Measurements from ENCODE around the gene POLD4.
A peak's percentile ranks its signal among the peaks of the same experiment; 100 is the strongest.

POLD4 gene

GRCh38 chr11:67387518-67387917, 34.2 kb upstream of the POLD4 start:
- no peak for DNase-seq (ENCODE audit: low read depth)

DNA sequence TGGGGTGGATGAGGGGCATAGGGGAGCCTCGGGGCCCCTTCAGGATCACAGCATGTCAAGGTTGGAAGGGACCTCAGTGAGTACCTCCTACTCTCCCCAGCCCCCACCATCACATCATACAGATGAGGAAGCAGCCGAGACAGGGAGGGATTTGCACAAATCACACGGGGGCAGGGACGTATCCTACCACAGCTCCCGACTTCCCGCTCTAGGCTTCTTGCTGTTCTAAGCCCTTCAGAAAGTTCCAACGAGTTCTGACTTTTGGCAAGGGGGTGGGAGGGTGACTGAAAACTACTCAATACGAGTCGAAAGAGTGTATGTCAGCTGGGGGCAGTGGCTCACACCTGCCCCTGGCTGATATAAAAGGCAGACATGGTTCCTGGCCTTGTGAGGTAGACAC, 33.7 kb upstream of the POLD4 start:
- DNase-seq (ENCODE audit: low read depth): no peak

DNA sequence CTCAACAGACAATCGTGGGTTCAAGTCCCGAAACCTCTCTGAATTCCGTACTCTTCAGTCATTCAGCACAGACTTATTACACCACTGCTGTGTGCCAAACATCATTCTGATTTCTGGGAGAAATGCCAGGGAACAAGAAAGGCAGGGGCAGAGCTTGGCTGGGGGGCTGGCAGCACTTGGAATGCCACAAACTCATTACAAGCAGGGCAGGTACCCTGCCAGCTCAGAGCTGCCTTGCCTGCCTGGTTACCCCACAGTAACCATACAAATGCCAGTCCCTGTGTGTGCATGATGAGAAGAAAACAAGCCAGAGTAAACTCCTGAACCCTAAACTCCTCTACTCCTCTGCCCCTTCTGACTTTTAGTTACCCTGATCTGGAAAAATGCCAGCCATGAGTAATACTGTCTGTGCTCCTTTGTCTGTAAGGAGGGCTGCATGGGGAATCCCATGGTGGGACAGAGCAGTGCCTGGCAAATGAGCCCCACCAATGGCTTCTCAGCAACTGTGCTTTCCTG, 31.6 kb upstream of the POLD4 start:
- peak; percentile 53 for DNase-seq (ENCODE audit: low read depth)

- DNase-seq (ENCODE audit: low read depth): peak; percentile 65
These were observed 29.2 kb upstream of the POLD4 start for GRCh38 chr11:67382276-67383136.

DNA sequence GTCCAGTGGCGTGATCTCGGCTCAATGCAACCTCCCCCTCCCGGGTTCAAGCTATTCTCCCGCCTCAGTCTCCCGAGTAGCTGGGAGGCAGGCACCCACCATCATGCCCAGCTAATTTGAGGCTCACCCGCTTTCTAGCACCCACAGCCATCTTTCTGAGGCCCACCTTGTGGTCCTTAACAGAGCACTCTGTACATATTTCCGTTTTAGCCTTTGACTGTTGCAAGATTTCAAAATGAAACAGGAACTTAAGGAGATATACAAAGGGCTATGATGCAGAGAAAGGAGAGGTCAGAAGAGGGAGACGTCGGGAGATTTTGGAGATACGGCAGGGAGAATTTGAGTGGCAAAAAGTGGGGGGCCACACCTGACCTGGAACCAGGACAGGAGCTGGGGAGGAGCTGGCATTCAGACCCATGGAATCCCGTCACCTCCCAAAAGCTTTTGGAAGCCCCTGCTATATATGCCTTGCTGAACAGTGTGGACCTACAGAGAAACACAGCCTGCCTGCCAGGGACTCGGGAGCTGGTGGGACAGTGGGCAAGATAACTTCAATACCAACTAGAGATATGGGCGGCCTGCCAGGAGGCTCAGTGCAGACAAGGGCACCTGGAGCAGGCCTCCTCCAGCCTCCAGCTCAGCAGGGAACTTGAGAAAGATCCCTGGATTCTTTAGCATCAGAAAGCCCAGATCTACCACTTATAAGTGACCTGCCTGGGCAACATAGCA, 28.1 kb upstream of the POLD4 start:
- DNase-seq (ENCODE audit: low read depth): no peak

DNA sequence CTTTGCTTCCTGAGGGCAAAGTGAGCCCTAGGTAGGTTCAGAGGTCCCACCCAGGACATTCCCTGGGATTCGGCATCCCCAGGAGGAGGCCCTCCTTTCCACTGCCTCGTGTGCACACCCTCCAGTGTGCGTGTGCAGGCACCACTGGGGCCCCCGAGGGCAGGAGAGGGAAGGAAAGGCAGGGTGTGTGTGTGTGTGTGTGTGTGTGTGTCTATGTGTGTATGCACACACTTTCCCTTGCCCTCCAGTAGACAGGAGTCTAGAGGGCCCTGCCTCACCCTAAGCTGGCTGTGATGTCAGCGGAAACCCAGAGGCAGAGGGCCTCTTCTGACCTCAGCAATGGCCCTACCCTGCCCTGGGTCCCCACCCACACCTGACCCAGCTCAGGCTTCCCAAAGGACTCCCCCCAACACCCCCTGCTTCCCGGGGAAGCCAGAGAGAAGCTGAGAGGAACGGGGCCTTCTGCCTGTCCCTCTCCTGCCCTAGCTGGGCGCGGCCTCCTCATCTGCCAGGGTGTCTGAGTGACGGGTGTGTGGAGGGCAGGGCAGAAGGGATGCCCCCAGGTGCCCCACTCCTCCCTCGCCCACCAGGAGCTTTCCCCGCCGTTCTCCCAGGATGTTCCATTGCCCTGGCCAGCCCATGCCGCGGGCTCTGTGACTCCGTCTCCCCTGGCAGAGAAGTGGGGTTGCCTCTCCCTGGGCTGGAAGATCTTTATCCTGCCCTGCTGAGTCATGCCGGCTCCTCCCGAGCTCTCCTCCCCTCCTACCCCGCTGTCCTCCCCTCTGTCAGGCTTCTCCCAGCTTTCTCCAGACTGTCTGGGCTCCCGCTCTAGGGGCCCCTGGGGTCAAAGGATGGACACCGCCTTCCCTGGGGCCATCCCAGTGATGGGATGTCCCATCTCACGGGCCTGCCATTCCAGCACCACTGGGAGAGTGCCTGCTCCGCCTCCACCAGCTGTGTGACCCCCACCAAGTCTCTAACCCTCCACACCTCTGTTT, 26.0 kb upstream of the POLD4 start:
- peak; percentile 62 for DNase-seq (ENCODE audit: low read depth)

DNA sequence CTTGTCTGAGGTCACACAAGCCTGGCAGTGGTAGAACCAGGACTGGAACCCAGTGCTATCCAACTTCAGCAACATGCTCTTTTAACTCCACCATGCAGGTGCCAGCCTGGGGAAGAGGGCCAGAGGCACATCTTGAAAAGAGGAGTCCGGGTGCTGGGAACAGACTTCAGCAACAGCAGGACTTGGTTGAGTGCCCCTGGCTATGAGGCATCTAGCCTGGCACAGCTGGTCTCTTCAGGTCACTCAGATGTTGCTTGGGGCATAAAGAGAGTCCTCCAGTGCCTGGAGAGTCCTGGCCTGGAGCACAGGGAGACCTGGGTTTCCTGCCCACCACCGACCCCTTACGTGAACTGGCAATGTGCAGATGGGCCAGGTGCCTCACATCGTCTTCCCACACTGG, 25.2 kb upstream of the POLD4 start:
- no peak for DNase-seq (ENCODE audit: low read depth)

DNA sequence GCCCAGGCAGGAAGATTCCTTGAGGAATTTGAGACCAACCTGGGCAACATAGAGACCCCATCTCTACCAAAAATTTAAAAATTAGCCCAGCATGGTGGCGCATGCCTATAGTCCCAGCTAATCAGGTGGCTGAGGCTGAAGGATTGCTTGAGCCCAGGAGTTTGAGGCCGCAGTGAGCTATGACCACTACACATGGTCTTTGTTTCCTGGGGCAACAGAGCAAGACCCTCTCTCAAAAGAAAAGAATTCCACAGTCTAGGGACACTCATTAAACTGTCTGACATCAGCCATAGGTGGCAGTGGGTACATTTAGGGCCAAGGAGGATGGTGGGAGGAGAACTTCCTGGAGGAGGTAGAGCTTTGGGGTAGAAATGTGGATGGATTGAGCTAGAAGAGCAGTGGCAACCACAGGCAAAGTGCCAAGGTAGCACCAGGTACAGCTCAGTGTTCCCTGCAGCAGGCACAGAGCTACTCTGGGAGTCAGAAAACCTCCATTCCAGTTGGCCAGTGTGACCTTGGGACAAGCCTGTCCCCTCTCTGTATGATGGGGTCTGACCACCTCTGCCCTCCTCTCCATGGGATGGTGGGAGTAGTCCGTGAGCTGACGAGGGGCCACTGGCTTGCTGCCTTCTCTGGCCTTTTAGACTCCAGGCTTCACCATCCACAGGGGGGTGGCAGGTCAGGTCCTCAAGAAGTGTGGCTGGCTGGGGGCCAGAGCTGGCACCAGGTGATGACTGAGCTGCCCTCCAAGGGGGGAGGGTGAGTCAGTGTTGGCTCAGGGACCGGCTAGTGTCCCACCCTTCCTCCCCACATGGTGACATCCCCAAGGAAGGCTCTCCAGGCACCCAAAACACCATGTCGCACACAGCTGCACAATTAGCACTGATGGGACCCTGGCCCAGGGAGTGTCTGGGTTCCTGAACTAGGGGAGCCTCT, 23.8 kb upstream of the POLD4 start:
- no peak for DNase-seq (ENCODE audit: low read depth)

GRCh38 chr11:67376063-67376820, 22.9 kb upstream of the POLD4 start:
- DNase-seq (ENCODE audit: low read depth): no peak

DNA sequence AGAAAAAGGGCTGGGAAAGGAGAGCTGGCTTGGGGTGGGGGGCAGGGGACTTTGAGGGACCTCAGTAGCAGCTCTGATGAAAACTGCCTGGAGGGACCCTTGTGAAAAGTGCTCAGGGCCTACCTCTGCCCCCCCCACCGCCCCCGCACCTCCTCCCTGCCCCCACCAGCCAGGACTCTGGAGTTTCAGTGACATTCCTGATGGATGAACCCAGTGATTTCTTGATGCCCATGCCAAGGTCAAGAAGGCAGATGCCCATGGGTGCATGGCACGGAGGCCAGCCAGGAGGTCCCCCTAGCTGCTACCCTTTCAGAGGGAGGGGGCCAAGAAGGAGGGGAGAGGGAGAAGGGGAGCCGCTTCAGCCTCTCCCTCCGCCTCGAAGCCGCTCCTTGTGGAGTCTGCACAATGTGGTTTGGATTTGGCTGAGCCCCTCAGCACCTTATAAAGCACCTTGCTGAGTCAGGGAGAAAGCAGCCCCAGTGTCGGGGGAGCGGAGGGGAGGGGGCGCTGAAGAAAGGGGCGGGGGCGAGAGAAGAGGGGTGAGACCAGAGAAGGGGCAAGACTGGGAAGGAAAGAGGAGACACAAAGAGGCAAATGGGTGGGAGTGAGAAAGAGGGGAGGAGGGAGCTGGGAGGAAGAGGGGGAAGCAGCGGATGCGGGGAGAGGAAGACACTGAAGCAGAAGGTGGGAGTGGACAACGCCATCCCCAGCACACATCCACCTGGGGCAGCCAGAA, 22.1 kb upstream of the POLD4 start:
- no peak for DNase-seq (ENCODE audit: low read depth)

DNA sequence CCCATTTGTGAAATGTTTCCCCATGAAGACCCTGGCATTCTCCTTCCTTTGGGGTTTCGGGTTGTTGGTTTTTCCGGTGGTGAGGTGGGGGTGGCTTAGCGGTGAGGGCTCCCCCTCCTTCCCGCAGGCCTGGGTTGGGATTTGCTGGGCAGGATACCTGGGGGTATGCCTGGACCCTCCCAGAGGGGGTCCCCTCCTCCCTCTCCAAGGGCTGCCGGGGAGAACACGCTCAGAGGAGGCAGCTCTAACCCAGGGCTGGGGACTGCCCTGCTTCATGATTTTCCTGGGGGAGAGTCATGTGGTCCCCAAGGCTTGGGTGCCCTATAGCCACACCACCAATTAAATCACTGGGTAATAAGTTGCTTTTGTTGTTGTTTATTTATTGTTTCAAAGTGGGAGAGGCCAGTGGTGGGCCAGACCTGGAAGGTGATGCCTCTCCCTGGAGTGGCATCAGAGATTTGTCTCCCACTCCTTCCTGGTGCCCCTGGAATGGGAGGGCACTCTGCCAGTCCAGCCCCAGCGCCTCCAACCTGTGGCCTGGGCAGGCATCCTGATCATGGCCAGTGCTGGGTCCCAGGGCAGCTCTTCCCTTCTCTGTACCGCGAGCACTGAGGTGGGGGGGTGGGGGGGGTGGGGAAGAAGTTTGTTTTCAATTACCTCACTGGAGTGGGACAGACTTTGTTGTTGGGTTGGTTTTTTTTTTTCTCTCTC, 21.4 kb upstream of the POLD4 start:
- DNase-seq (ENCODE audit: low read depth): no peak

DNA sequence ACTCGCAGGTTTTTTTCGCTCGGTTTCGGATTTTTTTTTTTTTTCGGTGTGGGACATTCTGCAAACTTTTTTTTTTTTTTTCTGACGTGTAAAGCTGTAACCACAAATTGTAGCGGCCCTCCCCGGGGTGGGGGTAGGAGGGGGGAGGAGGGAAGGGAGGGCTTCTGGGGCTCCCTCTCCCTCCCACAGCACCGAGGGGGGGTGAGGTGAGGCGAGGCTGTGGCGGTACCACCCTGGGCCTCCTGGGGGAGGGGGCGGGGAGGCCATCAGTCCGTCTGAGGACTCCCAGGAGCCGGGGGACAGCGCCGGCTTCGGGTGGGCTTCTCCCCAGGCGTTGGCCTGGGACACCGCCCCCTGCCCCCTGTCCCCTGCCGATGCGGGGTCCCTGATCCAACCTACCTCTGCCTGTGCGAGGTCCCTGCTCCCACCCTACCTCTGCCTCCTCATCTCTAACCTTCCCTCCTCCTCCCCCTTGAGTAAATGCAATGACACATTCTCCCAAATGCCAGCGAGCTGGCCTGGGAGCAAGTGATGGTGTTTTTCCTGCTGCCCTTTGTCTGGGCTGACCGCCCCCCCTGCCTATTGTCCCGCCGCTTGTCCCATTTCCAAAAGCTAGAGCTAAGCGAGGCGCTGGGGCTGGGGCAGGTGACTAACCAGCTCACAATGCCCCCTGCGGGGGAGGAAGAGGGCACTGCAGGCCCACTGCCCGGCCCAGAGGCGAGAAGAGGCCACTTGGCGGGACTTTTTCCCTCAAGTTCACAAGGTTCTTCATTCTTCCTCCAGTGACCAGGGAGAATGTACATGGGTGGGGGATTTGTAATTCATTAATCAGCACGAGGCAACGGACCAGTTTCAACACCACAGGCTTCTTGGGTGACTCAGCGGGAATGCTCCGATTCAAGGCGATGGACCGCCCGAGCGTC, 20.6 kb upstream of the POLD4 start:
- DNase-seq (ENCODE audit: low read depth): peak; percentile 97

DNA sequence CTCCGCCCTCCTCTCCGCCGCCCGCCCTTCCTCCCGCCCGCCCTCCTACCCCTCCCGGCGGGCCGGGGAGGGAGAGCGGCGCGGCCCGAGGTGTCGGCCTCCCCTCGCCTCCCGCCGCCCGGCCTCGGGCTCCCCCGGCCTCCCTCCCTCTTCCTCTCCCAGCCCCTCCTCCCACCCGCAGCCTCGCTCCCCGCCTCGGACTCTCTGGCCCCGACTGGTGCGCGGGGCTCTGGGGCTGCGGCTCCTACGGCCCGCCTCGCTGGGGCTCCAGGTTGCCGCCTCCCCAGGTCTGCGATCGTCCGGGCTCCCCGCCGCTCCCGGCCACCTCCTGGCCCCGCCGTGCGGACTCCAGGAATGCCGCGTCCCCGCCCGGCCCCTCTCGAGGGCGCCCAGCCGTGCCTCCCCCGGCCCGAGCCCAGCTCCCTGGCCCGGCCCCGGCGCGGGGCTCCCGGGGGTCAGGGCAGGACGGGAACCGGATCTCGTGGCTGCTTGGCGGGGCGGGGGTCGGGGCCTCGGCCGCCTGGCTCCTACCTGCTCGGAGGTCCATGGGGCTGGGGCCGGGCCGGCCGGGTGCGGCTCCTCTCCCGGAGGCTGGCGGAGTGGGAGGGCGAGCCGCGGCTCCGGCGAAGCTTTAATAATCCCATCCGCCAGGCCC, 19.8 kb upstream of the POLD4 start, which contains the start of gene CLCF1:
Gene CLCF1 (minus strand): TSS at position 606 of the 655 bp plus-strand sequence. CDS start 59 bp downstream, at position 547.
- peak; percentile 67 for DNase-seq (ENCODE audit: low read depth)

GRCh38 chr11:67372321-67372992, 19.1 kb upstream of the POLD4 start:
- DNase-seq (ENCODE audit: low read depth): no peak

DNA sequence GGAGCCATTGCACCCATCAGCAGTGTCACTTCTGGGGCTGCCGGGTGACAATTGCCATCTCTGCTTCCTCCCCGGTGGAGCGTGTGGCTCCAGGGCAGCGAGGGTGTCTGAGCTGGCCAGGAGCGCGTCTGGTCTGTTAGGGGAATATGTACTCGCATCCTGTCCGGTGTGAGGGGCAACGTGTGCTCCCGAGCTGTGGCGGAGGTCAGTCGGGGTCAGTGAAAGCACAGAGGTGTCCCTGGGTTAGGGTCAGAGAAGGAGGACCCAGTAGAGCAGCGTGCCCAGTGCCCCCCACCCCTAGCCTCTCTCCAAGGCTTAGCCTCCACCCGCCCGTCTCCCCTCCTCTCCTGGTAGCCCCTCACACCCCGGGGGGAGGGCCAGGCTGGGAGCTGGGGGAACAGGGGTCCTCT, 18.6 kb upstream of the POLD4 start:
- no peak for DNase-seq (ENCODE audit: low read depth)

DNA sequence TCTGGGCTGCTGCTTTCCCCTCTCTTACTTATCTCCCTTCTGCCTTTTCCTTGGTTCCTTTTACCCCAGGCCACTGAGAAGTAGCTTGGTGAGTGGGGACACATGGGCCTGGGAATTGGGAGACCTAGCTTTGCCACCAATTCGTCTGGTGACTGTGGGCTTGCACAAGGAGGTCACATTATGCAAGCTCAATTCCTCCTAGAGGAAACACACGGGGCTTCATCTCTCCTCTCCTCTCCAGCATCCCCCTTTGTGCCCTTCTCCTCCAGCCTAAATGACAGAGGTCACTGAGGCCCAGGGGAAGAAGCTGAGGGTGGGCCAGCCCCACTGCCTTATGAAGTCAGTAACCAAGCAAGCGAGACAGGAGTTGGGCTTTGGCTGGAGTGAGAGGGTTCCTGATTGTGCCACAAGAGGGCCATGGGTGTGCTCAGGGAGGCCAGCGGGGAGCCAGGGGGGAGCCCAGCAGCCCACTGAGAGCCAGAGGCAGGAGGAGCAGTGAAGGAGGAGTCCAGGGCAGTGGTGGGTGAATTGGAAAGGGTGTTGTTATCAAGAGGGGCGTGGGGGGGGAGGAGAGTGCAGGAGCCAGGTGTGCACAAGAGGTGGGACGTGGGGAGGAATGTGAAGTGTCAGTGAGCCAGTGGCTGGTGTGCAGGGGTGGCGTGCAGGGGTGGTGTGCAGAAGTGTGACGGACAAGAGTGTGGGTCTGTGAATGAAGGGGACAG, 18.0 kb upstream of the POLD4 start:
- peak; percentile 65 for DNase-seq (ENCODE audit: low read depth)

All from iris pigment epithelial cell (primary cell).